GM23338 (cell line): ENCODE measurements around the gene RNU6-9. TPM values are rescaled to one million over a fixed set of nuclear protein-coding genes. Genes with fewer than 3 reads are reported as not detected.

Experiments
- ATAC-seq: fragments of 200-7000 bp; cut with Tn5 transposase; 3 replicates; pipeline ENCODE4 v1.9.1; 2020
- DNase-seq: peaks from one replicate; pipeline ENCODE4 v3.0.0-alpha.2; 2015; ENCODE audit warnings: low spot score
- H2AFZ ChIP-seq: fragments of 200-600 bp; sonication (generic); 2 replicates; pipeline ENCODE4 v1.8.0; 2016; ENCODE audit warnings: antibody characterized with exemption, mild to moderate bottlenecking, moderate library complexity
- H3F3A ChIP-seq: fragments of 200-600 bp; sonication (generic); replicated peaks from 2 replicates; pipeline ENCODE4 v1.8.0; 2017; ENCODE audit warnings: antibody characterized with exemption, mixed run types, low read depth
- H3K27ac ChIP-seq: fragments of 200-600 bp; sonication (generic); 2 replicates; pipeline ENCODE4 v1.6.1; 2016; ENCODE audit warnings: low read depth
- H3K27me3 ChIP-seq: fragments of 200-600 bp; sonication (generic); 2 replicates; pipeline ENCODE4 v1.8.0; 2016; ENCODE audit warnings: mild to moderate bottlenecking, mixed run types, moderate library complexity; ENCODE audit not compliant: insufficient read depth
- H3K36me3 ChIP-seq: fragments of 200-600 bp; sonication (generic); 2 replicates; pipeline ENCODE4 v1.8.0; 2016; ENCODE audit warnings: mild to moderate bottlenecking; ENCODE audit not compliant: insufficient read depth
- H3K4me1 ChIP-seq: fragments of 200-600 bp; sonication (generic); 2 replicates; pipeline ENCODE4 v1.8.0; 2016; ENCODE audit warnings: mild to moderate bottlenecking, moderate library complexity; ENCODE audit not compliant: insufficient read depth
- H3K4me2 ChIP-seq: fragments of 200-600 bp; sonication (generic); 2 replicates; pipeline ENCODE4 v1.7.1; 2017; ENCODE audit warnings: mixed run types
- H3K4me3 ChIP-seq: fragments of 200-600 bp; sonication (generic); 2 replicates; pipeline ENCODE4 v1.6.1; 2016; ENCODE audit warnings: mixed run types
- H3K79me2 ChIP-seq: fragments of 200-600 bp; sonication (generic); replicated peaks from 2 replicates; pipeline ENCODE4 v1.8.0; 2017; ENCODE audit warnings: mild to moderate bottlenecking; ENCODE audit not compliant: insufficient read depth
- H3K9me2 ChIP-seq: fragments of 200-600 bp; sonication (generic); 2 replicates; pipeline ENCODE4 v1.8.0; 2017; ENCODE audit not compliant: insufficient read depth
- H4K20me1 ChIP-seq: fragments of 200-600 bp; sonication (generic); replicated peaks from 2 replicates; pipeline ENCODE4 v1.8.0; 2017; ENCODE audit warnings: mild to moderate bottlenecking; ENCODE audit not compliant: insufficient read depth
- H3K27ac Mint-ChIP-seq: 2 replicates; pipeline ENCODE4 v1.8.0; 2020; ENCODE audit warnings: inconsistent platforms, mild to moderate bottlenecking, moderate library complexity, mixed read lengths
- H3K27me3 Mint-ChIP-seq: 3 replicates; pipeline ENCODE4 v1.8.0; 2022; ENCODE audit warnings: low read depth, mild to moderate bottlenecking, moderate library complexity, mixed read lengths, inconsistent platforms; ENCODE audit not compliant: insufficient read depth, poor library complexity
- H3K36me3 Mint-ChIP-seq: 3 replicates; pipeline ENCODE4 v1.8.0; 2021; ENCODE audit warnings: low read depth, mild to moderate bottlenecking, inconsistent platforms, moderate library complexity, mixed read lengths
- H3K4me1 Mint-ChIP-seq: 3 replicates; pipeline ENCODE4 v1.8.0; 2020; ENCODE audit warnings: mild to moderate bottlenecking, inconsistent platforms, mixed read lengths
- H3K4me3 Mint-ChIP-seq: 3 replicates; pipeline ENCODE4 v1.8.0; 2021; ENCODE audit warnings: moderate library complexity, mild to moderate bottlenecking, inconsistent platforms, mixed read lengths
- H3K9me3 Mint-ChIP-seq: 3 replicates; pipeline ENCODE4 v1.8.0; 2020; ENCODE audit warnings: moderate library complexity, mild to moderate bottlenecking, inconsistent platforms, mixed read lengths
- CTCF ChIP-seq, 2 experiments: fragments of 200-600 bp in 1 of 2; sonication (generic) in 1 of 2; conservative IDR thresholded peaks; 2 replicates each; pipeline versions ENCODE4 v1.5.1 to v1.6.1; 2016 to 2017; ENCODE audit warnings: antibody characterized with exemption in 2 of 2, low read depth in 2 of 2, mild to moderate bottlenecking in 2 of 2, moderate library complexity in 1 of 2
- JUNB ChIP-seq: IDR thresholded peaks from one replicate; pipeline ENCODE4 v1.6.1; 2016; ENCODE audit warnings: antibody characterized with exemption; ENCODE audit not compliant: unreplicated experiment
- NANOG ChIP-seq: IDR thresholded peaks from 2 replicates; pipeline ENCODE4 v1.6.1; 2016; ENCODE audit warnings: antibody characterized with exemption, borderline replicate concordance
- ZNF114 ChIP-seq: fragments of 250-450 bp; sonication (Bioruptor Pico); IDR thresholded peaks from 2 replicates; pipeline ENCODE4 v1.5.0; 2020; ENCODE audit warnings: mild to moderate bottlenecking, moderate library complexity
- ZNF462 ChIP-seq: fragments of 250-450 bp; sonication (Bioruptor Pico); IDR thresholded peaks from 2 replicates; pipeline ENCODE4 v1.5.0; 2020; ENCODE audit warnings: mild to moderate bottlenecking, moderate library complexity
- polyA plus RNA-seq: library from polyadenylated mRNA; unstranded; fragments of >200 nt; fragmentation: Nextera tagmentation; extraction: Ambion mirVana; gene quantifications from 2 replicates; pipeline ENCODE4 v1.2.1, GENCODE V29; 2016
- total RNA-seq: library from RNA; depleted of rRNA; stranded (reverse); fragments of >200 nt; shearing (Covaris generic); gene quantifications from 2 replicates; pipeline ENCODE4 v1.2.3, GENCODE V29; 2014

Gene RNU6-9
- total and polyA plus RNA-seq, 2 experiments from 2014 or later = not detected

GRCh38 chr19:902446-903226 lies 9.4 kb downstream of the RNU6-9 start (continued):
- TF ChIP-seq ZNF462 (CRISPR knock-in tag) = no peak
- no peak for TF ChIP-seq ZNF114 (CRISPR knock-in tag)

- H3K9me2 ChIP-seq = no peaks in the 10 kb centered on the region
- Mint-ChIP-seq H3K4me3 (no peak overlapping the region), H3K27me3 (peaks cover 7% of the 10 kb centered on the region), H3K27ac (no peak overlapping the region), H3K9me3 (no peaks in the 10 kb centered on the region), H3K36me3 (peaks cover 11% of the 10 kb centered on the region; the same call in 1 of the 3 replicates), H3K4me1 (peaks cover 5% of the 10 kb centered on the region)
- no peak overlapping the region for H3K4me3 ChIP-seq
- peaks cover 24% of the 10 kb centered on the region for H4K20me1 ChIP-seq
- no peak overlapping the region for H3K27ac ChIP-seq
- no peaks in the 10 kb centered on the region for H3K36me3 ChIP-seq
- ATAC-seq = no peak
- peaks cover 3% of the 10 kb centered on the region; the same call in 1 of the 2 replicates for H3K4me1 ChIP-seq
- H2AFZ ChIP-seq = no peak overlapping the region
- DNase-seq = no peak
- peaks cover 32% of the 10 kb centered on the region for H3K79me2 ChIP-seq
- H3K27me3 ChIP-seq = no peaks in the 10 kb centered on the region
- peaks cover 5% of the 10 kb centered on the region; the same call in 1 of the 2 replicates for H3F3A ChIP-seq
- no peak overlapping the region for H3K4me2 ChIP-seq
- TF ChIP-seq JUNB (no peak), ZNF462 (CRISPR knock-in tag) (no peak), CTCF (conservative IDR thresholded peaks at IDR 0.05; ENCODE audit: low read depth in 2 of 2) (no peak), NANOG (no peak), ZNF114 (CRISPR knock-in tag) (no peak)
Observed at GRCh38 chr19:903266-903797, 10.0 kb downstream of the RNU6-9 start.
